K562 (cell line): ENCODE measurements around the gene NETO1.

ENCODE experiments used
- CBX5 ChIP-seq: IDR thresholded peaks from 2 replicates; pipeline ENCODE4 v1.6.1; 2014; ENCODE audit warnings: low read depth, borderline replicate concordance
- ETV6 ChIP-seq, 3 experiments: fragments of 150-350 bp in 1 of 3; sonication (generic) in 1 of 3; formaldehyde crosslinking in 1 of 3; IDR thresholded peaks; 2 replicates each; pipeline versions ENCODE4 v1.6.1 to v1.8.0; 2014 to 2022; ENCODE audit warnings: borderline replicate concordance in 2 of 3, low read depth in 2 of 3, antibody characterized with exemption in 1 of 3, low read length in 1 of 3, mild to moderate bottlenecking in 1 of 3, missing genetic modification reagents in 1 of 3
- SAFB ChIP-seq: fragments of 200-400 bp; formaldehyde crosslinking; IDR thresholded peaks from 2 replicates; pipeline ENCODE4 v1.6.1; 2017; ENCODE audit warnings: low read depth, low read length, borderline replicate concordance
- SAFB2 ChIP-seq: fragments of 200-400 bp; formaldehyde crosslinking; IDR thresholded peaks from 2 replicates; pipeline ENCODE4 v1.6.1; 2018; ENCODE audit warnings: borderline replicate concordance, low read length, low read depth, moderate library complexity; ENCODE audit not compliant: severe bottlenecking
- TF ChIP-seq, protein P1 (sequence below), 2 experiments: fragments of 450-650 bp; formaldehyde crosslinking in 1 of 2; IDR thresholded peaks; 2 replicates each; pipeline versions ENCODE4 v1.4.0 to v1.6.1; 2014 to 2020; ENCODE audit warnings: mild to moderate bottlenecking in 2 of 2, borderline replicate concordance in 1 of 2, low read depth in 1 of 2
- TF ChIP-seq, protein P2 (sequence below), 3 experiments: IDR thresholded peaks in 2 of 3; conservative IDR thresholded peaks in 1 of 3; 2 replicates each; pipeline ENCODE4 v1.5.1; 2011 to 2012; ENCODE audit warnings: low read length in 3 of 3, mild to moderate bottlenecking in 3 of 3, control low read depth in 2 of 3, improper control_type of control experiment in 1 of 3, inconsistent platforms in 1 of 3, low read depth in 1 of 3, mixed read lengths in 1 of 3, moderate library complexity in 1 of 3; ENCODE audit not compliant: insufficient read depth in 2 of 3
- TF ChIP-seq, protein P3 (sequence below): conservative IDR thresholded peaks from 2 replicates; pipeline ENCODE4 v1.6.1; 2011; ENCODE audit warnings: low read depth, mild to moderate bottlenecking, low read length; ENCODE audit not compliant: control insufficient read depth

DNA sequence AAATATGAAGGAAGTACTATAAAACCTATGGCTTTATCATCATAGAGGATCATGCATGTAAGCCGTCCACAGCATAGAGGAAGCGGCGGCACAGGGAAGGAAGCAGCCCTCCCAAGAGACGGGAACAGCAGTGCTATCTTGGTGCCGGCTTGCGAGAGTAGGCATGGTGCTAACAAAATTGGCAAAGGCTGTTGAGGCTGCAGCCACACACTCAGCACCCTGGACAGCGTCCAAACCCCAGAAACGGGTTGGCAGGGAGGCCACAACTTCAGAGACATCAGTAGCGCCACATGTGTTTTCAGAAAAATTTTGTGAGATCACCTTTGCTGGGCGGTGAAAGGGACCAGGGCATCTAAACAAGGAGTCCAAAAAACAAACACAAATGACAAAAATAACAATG, 37.7 kb downstream of the NETO1 start:
- TF ChIP-seq, protein P1, sequence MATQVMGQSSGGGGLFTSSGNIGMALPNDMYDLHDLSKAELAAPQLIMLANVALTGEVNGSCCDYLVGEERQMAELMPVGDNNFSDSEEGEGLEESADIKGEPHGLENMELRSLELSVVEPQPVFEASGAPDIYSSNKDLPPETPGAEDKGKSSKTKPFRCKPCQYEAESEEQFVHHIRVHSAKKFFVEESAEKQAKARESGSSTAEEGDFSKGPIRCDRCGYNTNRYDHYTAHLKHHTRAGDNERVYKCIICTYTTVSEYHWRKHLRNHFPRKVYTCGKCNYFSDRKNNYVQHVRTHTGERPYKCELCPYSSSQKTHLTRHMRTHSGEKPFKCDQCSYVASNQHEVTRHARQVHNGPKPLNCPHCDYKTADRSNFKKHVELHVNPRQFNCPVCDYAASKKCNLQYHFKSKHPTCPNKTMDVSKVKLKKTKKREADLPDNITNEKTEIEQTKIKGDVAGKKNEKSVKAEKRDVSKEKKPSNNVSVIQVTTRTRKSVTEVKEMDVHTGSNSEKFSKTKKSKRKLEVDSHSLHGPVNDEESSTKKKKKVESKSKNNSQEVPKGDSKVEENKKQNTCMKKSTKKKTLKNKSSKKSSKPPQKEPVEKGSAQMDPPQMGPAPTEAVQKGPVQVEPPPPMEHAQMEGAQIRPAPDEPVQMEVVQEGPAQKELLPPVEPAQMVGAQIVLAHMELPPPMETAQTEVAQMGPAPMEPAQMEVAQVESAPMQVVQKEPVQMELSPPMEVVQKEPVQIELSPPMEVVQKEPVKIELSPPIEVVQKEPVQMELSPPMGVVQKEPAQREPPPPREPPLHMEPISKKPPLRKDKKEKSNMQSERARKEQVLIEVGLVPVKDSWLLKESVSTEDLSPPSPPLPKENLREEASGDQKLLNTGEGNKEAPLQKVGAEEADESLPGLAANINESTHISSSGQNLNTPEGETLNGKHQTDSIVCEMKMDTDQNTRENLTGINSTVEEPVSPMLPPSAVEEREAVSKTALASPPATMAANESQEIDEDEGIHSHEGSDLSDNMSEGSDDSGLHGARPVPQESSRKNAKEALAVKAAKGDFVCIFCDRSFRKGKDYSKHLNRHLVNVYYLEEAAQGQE (IDR thresholded peaks at IDR 0.05; ENCODE audit: borderline replicate concordance), result peak; percentile 69
- TF ChIP-seq, protein P1 (CRISPR knock-in tag; IDR thresholded peaks at IDR 0.05; ENCODE audit: low read depth), result no peak
- TF ChIP-seq, protein P2, sequence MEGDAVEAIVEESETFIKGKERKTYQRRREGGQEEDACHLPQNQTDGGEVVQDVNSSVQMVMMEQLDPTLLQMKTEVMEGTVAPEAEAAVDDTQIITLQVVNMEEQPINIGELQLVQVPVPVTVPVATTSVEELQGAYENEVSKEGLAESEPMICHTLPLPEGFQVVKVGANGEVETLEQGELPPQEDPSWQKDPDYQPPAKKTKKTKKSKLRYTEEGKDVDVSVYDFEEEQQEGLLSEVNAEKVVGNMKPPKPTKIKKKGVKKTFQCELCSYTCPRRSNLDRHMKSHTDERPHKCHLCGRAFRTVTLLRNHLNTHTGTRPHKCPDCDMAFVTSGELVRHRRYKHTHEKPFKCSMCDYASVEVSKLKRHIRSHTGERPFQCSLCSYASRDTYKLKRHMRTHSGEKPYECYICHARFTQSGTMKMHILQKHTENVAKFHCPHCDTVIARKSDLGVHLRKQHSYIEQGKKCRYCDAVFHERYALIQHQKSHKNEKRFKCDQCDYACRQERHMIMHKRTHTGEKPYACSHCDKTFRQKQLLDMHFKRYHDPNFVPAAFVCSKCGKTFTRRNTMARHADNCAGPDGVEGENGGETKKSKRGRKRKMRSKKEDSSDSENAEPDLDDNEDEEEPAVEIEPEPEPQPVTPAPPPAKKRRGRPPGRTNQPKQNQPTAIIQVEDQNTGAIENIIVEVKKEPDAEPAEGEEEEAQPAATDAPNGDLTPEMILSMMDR (IDR thresholded peaks at IDR 0.05 in 2 of 3, conservative IDR thresholded peaks at IDR 0.05 in 1 of 3; ENCODE audit: insufficient read depth in 2 of 3, low read depth in 1 of 3, low read length in 3 of 3), result no peak
- TF ChIP-seq, protein P3, sequence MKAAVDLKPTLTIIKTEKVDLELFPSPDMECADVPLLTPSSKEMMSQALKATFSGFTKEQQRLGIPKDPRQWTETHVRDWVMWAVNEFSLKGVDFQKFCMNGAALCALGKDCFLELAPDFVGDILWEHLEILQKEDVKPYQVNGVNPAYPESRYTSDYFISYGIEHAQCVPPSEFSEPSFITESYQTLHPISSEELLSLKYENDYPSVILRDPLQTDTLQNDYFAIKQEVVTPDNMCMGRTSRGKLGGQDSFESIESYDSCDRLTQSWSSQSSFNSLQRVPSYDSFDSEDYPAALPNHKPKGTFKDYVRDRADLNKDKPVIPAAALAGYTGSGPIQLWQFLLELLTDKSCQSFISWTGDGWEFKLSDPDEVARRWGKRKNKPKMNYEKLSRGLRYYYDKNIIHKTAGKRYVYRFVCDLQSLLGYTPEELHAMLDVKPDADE, result no peak
- no peak for TF ChIP-seq SAFB2
- TF ChIP-seq ETV6 (IDR thresholded peaks at IDR 0.05; ENCODE audit: borderline replicate concordance in 1 of 2, low read depth in 2 of 2, low read length in 1 of 2), result no peak
- no peak for TF ChIP-seq ETV6 (CRISPR knock-in tag; IDR thresholded peaks at IDR 0.05; ENCODE audit: borderline replicate concordance)
- no peak for TF ChIP-seq CBX5
- no peak for TF ChIP-seq SAFB
